Activated naive CD4-positive, alpha-beta T cell treated with Interleukin-2 at 50 U/mL for 16 hours (primary cell): Measurements from ENCODE around the gene THPO.

Experiments
- DNase-seq: peaks from one replicate; pipeline ENCODE4 v3.0.0-alpha.2; 2020

Gene THPO

DNA sequence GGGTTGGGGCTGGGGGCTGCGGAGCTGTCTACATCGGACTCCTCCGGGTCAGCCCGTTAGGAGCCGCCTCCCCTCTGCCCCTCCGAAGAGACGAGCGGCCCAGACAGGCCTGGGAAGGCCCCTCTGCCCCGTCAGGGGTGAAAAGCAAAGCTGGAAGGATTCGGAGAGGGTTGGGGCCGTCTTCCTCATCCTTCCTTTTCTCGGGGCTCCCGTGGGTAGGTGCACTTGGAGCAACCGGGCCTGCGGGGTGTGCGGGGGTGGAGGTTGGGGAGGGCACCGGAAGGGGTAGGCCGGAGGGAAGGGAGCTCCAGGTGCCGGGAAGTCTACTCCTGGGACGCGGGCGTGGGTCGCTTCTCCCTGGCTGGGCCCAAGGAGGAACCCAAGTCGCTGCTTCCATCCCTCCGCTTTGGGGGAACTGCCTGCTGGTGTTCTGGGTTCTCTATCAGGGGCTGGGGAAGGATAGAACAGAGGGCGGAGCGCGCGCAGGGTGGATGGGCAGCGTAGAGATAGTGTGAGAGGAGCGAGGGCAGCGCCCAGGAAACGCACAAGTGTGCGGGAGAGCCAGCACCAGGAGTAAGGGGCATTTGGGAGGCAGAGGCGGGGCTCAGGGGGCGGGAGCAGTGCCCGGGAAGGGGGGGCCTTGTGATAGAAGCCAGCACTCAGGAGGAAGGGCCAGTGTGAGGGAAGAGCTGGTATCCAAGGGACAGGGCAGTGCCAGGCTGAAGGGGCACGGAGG lies 15.9 kb downstream of the THPO start:
- DNase-seq, result peak; percentile 52

DNA sequence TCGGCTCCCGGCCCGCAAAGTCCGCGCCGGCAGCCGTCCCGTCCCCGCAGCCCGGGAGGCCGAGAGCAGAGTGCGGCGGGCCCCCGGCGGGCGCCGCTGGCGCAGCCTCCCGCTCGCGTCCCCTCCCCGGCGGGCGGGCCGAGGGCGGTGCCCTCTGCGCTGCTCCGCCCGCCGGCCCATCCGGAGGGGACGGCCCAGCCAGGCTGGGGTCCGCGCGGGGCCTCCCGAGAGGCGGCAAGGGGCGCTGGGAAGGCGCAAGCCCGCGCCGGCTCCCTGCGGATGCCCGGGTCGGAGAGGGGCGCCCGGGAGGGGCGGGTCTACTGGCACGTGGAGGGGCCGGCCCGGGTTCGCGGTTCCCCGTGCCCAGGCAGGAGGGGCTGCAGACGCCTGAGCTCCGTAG lies 16.5 kb downstream of the THPO start, which contains the start of the genes CLCN2 and POLR2H:
TSS of gene CLCN2 (minus strand) at position 74 of the 400 bp plus-strand sequence. CDS start 126 bp downstream, outside the sequence.
TSS of gene POLR2H (plus strand) at position 179 of the 400 bp plus-strand sequence. CDS start 1,783 bp downstream, outside the sequence.
- peak; percentile 46 for DNase-seq

- no peak for DNase-seq
Measured at GRCh38 chr3:184360929-184361531, 17.0 kb downstream of the THPO start.

- no peak for DNase-seq
Measured at GRCh38 chr3:184360070-184360928, 17.7 kb downstream of the THPO start.

- DNase-seq, result no peak
Measured at GRCh38 chr3:184359610-184360009, 18.4 kb downstream of the THPO start.

- no peak for DNase-seq
Measured at GRCh38 chr3:184358921-184359350, 19.1 kb downstream of the THPO start.

DNA sequence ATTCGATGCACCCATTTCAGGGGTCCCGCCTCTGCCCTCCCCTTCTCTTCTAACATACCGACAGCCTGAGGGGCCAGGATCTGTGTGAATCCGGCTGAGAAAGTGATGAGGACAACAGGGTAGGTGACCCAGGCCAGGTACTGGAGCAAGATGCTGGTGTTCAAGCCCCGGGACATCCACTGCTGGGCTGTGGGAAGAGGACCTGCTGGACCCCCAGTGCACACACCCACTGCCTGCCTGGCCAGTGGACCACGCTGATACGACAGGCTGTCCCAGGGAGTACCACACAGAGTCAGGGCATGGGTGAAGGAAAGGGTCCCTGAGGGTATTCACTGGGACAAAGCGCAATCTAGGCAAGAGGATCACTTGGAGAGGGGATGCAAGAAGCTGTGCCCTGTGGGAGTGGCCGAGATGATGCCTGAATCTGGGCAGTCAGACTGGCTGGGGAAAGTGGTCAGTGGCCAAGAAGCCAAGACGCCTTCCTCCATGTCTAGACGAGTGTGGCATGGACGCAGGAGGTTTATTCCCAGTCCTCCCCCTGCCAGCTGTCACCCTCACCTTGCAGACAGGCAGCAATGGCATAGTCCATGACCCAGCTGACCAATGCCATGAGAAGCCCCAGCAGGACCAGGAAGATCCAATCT lies 19.8 kb downstream of the THPO start:
- DNase-seq, result no peak

DNA sequence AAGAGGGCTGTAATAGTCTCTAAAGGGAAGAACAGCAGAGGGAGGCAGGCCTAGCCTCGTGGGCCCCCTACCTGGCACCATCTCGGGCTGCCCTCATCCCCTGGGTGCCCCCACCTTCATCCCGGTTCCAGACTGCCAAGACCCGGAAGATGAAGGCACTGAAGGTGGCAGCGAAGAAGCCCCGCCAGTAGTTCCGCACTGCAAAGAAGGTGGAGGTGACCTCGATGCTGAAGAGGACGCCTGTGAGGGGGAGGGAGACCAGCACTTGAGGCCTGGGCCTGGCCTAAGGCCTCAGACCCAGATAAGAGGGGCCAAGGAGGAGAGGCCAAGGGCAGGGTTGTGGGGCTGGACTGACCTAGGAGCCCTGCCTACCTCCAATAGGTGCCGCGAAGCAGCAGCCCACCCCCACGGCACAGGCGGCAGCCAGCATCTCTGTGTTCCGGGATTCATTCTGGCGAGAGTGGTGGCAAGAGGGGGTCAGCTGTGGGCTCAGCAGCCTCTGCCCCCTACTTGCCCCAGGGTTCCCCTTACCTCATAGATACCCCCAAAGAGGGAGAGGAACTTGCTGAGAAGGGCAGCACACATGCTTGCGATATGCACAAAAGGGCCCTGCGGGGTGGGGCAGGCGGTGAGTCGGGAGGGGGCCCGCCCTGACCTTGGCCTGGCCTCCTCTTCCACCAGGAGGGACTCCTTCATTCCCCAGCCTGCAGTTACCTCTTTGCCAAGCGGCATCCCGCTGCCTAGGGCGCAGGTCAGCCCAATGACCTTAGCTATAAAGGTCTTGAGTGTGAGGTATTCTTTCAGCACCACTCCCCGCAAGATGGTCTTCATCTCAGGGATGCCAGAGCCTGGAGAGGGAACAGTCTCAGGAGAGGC lies 20.5 kb downstream of the THPO start:
- DNase-seq, result no peak

DNA sequence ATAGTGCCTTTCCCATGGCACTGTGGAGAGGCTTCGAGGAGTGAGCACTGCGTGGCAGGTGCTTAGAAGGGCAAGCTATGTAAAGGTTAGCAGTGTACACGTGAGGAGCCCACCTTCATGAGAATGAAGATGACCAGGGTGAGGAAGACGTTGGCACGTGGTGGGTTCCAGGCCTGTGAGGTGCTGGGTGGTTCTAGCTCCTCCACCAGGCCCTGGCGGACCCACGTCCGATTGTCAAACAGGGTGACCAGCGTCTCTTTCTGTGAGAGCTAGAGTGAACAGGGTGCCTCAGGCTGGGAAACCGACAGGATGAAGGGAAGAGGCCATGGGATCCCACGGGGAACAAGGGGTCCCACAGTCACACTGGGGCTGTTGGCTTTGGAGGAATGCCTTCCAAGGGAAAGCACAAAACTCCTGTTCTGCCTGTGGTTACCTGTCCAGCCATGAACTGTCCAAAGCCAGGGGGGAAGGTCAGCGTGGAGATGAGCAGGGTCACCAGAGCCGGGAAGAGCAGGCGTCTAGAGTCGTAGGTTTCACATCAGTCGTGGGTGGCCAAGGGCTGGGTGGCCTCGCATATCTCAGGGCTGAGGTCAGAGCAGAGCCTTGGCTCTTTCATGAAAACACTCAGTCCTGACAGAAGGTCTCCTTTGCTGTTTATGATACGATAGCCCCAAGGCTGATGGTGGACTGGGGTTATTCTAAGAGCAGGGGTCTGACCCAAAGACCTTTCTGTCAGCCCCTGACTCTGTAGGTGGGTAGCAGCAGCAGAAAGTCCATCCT lies 22.6 kb downstream of the THPO start:
- DNase-seq, result no peak

DNA sequence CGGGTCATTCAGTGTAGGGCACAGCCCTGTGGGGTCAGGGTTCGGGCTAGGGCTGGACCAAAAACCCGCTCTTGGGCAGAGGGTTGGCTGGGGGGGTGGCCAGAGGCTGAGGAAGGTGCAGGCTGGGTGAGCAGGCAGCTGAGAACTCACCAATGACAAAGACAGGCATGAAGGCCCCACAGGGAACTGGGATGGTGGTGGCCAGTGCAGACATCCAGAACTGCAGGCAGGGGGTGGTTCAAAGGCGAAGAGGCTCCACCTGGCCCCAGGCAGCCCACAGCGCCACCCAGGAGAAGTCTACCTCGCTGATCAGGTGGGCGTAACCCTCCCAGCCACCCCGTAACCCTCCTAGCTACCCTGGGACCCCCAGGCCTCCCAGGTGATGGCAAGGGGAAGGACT lies 23.3 kb downstream of the THPO start:
- no peak for DNase-seq

- peak; percentile 69 for DNase-seq
Measured at GRCh38 chr3:184354121-184354728, 23.8 kb downstream of the THPO start.

- no peak for DNase-seq
Measured at GRCh38 chr3:184353546-184353941, 24.5 kb downstream of the THPO start.

DNA sequence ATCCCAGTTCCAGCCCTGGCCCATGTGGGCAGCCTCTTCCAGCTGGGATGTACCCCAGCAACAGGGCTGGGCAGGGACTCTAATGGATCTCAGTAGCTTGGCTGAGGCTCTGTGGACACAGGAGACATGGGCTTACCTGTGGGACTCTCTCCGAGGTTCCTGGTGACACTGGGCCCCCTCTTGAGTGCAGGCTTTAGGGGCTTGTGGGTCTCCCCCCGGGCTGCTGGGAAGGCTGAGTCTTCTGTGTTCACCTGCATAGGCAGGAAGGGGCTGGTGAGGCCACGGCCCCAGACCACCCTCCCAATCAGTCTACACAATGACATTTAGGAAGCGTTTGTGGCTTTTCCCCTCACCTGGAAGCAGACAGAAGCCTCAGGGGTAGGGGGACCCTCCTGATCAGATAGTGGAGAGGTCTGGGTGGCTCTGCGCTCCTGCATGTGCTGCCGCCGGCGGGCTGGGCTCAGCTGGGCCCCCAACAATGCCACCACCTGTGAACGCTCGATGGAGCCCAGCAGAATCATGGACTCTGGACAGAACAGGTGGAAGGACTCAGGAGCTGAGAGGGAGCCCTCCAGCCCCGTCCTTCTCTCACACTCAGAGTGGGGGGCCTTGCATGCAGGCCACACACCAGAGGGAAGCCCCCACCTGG lies 25.0 kb downstream of the THPO start:
- DNase-seq, result no peak

GRCh38 chr3:184352149-184352785 lies 25.7 kb downstream of the THPO start:
- no peak for DNase-seq

DNA sequence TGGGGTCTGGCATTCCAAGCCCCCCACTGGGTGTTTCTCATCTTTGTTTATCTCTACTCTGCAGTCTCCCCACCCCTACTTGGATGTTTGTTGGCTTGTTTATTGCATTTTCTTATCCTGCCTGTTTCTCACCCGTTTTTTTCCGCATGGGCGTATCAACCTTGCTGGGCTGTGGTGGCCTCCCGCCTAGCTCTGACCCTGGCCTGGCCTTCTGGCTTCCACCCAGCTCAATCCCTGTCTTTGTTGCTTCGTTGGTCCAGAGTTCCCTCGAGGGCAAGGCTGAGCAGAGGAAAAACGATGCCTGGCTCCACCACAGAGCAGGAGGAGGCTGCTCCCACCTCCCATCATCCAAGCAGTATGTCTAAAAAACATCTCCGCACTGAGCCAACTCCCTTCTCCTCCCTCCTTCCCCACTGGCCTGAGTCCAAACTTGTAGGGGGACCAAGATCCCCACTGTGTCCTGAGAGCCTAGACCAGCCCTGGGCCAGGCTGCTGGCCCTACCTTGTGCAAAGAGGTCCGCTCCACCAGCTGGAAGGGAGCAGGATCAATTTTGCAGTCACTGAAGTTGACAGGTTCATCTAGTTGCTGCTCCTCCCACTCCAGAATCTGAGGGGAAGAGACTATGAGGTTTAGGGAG lies 26.4 kb downstream of the THPO start:
- DNase-seq, result no peak

DNA sequence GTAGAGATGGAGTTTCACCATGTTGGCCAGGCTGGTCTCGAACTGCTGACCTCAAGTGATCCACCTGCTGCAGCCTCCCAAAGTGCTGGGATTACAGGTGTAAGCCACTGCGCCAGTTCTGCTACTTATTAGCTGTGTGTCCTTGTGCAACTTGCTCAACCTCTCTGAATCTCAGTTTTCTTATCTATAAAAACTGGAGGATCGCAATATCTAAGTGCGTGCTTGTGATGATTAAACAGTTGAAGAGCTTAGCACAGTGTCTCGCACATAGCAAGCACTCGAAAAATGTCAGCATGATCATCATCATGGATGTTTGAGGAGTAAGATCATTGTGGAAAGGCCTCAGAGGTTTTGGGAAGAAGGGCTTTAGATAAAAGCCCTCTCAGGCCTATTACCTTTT lies 27.4 kb downstream of the THPO start:
- no peak for DNase-seq

- DNase-seq, result no peak
Measured at GRCh38 chr3:184349563-184350470, 28.2 kb downstream of the THPO start.

DNA sequence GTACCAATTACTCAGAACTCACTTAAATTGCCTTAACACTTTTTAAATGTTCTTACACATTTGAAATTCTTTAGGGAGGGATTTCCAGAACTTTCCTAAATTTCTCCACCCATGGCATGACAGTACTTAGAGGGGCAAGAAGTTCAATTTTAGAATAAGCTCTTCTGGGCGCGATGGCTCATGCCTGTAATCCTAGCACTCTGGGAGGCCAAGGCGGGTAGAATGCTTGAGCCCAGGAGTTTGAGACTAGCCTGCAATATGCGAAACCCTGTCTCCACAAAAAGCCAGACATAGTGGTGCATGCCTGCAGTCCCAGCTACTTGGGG lies 30.0 kb downstream of the THPO start:
- no peak for DNase-seq
